HG03571 (cell line): ENCODE measurements around the gene C17orf100.

ENCODE experiments used
- ATAC-seq: cut with Tn5 transposase; IDR thresholded peaks from one replicate; pipeline ENCODE4 v1.9.1; 2021; ENCODE audit not compliant: unreplicated experiment

The C17orf100 gene

DNA sequence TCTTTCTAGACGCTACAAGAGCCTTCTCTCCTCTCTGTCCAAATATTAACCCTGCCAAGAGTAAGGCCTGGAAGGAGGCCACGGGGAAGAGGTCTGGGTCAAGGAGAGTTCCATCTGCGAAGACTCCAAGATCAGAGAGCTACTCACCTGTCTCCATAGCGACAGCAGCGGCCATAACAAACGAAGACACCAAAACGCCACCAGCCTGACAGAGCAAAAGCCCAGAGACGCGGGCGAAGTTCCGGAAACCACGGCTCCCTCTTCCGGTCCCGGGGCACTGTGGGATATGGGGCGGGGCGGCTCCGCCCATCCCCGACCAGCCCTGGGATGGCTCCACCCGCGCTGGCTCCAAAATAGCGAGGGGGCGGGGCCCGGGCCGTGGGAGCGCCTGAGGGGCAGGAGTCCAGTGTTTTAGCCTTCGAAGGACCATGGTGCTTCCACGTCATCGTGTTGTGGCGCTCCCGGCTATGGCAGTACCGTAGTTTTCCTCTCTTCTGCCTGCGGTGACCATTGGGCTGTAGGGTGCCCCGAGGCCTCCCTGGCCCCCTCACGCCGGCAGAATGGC lies at the start of gene C17orf100, which contains the start of gene MED31:
Gene C17orf100, plus strand, starts transcription at position 409 of the 565 bp plus-strand sequence. Its CDS starts 152 bp downstream, at position 561.
Gene MED31, minus strand, starts transcription at position 252 of the 565 bp plus-strand sequence. Its CDS starts 77 bp downstream, at position 175.
- peak; percentile 82 for ATAC-seq

DNA sequence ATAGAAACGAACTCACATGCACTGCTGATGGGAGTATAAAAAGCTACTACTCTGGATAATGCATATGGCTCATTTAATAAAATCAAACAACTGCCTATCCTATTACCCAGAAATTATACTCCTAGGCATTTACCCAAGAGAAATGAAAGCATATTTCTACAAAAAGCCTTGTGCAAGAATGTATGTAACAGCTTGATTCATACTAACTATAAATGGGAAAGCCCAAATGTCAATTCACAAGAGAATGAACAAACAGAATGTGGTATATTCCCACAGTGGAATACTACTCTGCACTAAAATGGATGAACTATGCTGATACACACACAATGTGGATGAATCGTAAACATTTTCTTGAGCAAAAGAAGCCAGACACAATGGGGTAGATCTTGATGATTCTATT lies 49.4 kb upstream of the C17orf100 start:
- ATAC-seq: no peak

DNA sequence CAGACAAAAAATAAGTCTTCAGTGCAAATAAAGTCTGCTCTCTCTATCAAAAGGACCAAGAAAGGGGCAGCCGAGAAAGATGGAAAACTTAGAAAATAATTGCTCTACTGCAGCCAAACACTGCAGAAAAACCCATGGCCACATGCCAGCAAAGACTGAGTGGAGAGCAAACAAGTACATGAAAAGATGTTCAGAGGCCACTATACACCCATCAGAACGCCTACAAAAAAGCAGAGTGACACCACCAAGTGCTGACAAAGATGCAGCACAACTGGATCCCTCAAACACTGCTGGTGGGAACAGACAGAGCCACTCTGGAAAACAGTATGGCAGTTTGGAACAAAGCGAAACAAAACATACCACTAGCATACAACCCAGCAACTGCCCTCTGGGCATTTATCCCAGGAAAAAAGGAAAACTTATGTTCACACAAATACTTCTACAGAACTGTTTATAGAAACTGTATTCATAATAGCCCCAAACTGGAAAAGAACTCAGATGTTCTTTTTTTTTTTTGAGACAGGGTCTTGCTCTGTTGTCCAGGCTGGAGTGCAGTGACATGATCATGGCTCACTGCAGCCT lies 47.7 kb upstream of the C17orf100 start:
- ATAC-seq: no peak

- ATAC-seq: no peak
These were observed 46.4 kb upstream of the C17orf100 start for GRCh38 chr17:6605142-6605541.

DNA sequence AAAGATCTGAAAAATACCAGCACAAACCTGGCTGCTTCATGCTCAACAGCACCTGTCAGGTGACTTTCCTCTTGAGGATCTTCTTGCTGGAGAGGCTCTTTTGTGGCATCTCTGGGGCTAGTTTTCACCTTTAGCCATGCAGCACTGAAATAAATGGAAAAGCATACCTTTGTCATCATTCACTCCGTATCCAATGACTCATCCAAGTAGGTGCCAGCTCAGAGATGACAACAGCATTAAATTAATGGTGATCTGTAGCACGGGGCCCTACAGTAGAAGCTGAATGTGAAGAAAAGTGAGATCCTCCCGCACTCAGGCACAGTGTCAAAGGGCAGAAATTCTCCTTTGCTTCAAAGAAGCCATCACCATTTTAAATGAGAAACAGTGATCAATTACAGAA lies 43.2 kb upstream of the C17orf100 start:
- ATAC-seq: no peak

DNA sequence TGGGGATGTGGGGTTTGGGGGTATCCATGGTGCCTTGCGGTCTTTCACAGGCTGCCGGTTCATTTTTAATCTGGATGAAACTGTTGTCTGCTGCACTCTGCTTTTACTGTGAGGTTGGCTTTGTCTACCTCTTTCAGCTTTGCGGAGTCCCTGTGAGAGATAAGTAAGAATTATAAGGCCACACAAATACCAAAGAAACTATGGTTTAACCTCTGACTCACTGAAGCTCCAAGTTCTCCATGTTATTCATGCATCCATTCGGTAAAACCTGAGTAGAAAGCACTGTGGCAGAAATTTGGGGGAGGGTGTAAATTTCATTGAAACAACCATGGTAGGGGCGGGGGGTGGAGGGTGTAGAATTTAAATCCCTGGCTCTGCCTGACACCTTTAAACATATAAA lies 41.6 kb upstream of the C17orf100 start:
- no peak for ATAC-seq

GRCh38 chr17:6611231-6611630 lies 40.3 kb upstream of the C17orf100 start:
- ATAC-seq: no peak

DNA sequence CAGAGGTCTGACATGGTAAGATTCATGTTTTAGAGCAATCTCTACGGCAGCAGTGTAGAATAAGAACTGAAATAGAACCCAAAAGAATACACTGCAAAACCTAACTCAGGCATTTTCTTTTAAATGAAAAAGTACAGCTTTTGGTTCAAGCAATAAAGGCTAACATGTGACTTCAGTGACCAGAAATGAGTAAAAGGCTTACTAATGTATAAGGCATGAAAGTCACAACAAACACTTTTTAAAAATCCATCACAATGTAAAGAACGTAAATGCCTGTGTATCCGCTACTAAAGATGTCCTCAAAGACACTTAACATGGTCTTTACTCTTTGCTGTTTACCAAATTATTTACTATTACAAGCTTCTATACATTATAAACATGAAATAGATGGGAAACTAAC lies 27.6 kb upstream of the C17orf100 start:
- no peak for ATAC-seq

- ATAC-seq: no peak
These were observed 24.9 kb upstream of the C17orf100 start for GRCh38 chr17:6626616-6627015.

DNA sequence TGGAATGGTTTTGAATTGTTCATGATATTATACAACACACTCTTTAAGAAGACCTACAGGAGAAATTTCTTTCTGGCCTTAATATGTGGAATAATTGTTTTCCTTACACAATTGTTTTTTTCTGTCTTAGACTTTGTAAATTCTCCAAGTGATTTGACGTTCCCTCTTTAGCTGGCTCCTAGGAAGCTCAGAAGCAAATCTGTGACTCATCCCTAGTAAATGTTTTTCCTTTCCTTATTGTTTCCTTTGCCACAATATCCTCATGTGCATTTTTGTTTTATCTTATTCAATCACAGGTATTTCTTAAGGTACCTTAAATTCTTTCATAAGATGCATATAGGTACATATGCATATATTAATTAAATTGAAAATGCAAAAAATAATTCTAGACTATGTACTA lies 24.5 kb upstream of the C17orf100 start:
- no peak for ATAC-seq

DNA sequence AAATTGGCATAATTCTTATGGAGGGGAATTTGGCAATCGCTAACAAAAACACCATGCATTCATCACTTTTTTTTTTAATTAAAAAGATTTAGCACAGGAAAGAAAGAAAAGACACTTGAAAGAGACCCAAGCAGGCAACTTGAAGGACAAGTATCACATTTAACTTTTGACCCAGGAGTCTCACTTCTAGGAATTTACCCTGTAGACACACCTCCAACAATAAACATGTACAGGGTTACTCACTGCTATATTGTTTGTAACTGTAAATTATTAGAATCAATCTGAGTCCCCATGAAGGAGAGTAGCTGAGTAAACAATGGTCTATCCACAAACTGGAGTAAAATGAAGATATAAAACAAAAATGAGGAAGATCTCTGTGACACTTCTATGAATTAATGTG lies 21.2 kb upstream of the C17orf100 start:
- ATAC-seq: no peak

DNA sequence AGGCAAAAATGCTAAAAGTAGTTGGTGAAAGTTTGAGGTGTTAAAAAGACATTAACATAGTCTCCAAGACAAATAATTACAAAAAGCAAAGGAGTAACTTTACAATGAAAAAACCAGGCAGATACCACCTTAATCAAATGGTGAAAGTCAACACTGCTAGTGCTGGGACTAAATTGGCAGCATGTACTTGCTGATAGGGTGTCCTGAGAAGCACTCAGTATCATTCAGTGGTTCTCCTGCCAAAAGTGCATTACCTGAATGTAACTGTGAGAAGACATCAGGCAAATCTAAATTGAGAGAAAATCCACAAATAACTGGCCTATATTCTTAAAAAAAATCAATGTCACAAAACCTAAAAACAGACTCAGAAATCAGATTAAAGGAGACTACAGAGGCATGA lies 19.0 kb upstream of the C17orf100 start:
- ATAC-seq: no peak

DNA sequence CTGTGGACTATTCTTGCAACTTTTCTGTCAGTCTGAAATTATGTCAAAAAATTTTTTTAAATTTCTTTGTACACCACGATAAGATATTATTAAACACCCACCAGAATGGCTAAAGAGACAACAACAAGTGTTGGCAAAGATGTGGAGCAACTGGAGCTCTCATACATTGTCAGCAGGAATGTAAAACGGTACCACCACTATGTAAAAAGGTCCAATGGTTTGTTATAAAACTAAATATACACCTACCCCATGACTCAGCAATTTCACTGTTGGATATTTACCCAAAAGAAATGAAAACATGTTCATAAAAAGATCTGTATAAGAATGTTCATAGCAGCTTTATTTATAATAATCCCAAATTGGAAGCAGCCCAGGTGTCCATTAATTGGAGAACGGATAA lies 18.3 kb upstream of the C17orf100 start:
- no peak for ATAC-seq

GRCh38 chr17:6636105-6636504 lies 15.5 kb upstream of the C17orf100 start:
- ATAC-seq: no peak

DNA sequence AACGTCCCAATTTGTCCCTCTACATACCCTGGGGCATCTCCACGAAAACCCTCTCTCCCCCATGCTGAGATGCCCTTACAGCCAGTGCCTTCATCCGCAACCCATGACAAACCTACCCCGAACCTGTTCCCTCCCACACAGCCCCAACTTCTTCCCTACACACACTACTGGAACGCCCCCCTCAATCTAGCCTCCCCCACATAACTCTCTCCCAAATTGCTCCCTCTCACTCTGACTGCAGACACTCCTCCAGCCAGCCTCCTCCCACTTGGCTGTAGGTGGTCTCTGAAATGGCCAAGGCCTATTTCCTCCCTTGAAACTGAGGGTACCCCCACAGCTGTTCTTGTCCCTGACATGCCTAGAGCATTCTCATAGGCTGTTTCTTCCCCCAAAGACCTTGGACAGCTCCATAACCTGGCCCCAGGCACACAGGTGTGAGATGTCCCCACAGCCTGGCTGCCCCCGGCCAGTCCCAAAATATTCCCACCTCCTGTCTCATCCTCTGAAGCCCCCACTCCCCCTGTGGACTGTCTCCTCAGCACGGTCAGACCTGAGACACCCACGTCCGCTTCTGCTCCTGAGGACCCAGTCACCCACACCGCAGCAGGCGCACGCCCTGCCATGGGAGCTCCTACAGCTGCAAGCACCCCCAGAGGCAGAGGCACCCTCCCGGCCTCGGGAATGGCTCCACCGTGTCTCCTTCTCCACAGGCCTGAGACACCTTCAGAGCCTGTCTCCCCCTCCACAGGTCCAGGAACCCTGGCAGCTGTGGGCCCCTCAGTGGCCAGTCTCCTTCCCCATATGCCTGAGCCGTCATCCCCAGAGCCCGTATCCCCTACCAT lies 14.7 kb upstream of the C17orf100 start:
- no peak for ATAC-seq

DNA sequence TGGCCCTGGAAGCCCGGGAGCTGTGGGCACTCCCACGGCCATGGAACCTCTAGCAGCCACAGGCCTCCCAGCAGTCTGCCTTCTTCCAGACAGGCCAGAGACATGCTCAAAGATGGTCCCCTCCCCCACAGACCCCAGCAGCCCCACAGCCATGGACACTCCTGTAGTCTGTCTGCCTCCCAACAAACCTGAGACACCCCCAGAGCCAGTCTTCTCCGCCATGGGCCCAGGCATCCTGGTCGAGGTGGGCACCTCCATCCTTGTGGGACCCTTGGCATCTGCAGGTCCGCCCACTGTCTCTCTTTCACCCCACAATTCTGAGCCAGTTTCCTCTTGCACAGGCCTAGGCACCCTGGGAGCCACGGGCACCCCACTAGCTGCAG lies 14.1 kb upstream of the C17orf100 start:
- ATAC-seq: no peak

DNA sequence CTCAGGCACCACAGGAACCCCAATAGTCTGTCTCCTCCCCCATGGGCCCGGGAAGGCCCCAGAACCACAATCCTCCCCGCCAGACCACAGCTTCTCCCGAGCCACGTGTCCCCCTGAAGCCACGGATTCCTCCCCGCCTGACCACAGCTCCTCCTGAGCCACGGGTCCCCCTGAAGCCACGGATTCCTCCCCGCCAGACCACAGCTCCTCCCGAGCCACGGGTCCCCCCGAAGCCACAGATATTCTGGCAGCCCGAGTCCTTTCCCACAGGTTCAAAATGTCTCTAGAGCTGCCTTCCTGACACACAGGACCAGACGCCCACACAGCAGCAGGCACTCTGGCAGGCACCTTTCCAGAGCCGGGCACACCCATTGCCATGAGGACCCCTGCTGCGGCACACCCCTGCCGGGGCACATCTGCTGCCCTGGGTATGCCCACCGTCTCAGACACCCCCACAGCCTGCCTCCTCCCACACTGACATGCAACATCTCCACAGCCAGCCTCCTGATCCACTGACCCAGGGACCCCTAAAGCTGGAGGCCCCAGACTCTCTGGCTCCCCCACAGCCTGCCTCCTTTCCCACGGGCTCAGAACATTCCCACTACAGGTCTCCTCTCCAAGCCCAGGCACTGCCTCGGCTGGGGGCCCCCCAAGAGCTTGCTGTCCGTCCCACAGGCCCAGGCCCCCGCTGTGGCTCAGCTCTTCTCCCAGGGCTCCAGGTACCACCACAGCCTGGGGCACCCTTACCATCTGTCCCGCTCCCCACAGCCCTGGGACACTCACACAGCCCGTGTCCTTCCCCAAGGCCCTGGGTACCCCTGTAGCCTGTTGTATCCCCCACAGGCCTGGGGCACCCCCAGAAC lies 13.3 kb upstream of the C17orf100 start:
- no peak for ATAC-seq

- ATAC-seq: no peak
These were observed 12.5 kb upstream of the C17orf100 start for GRCh38 chr17:6639014-6639585.

- ATAC-seq: no peak
These were observed 11.7 kb upstream of the C17orf100 start for GRCh38 chr17:6639586-6640535.
